GM23248 (cell line): Measurements from ENCODE around the gene CMTM6.

ENCODE experiments used
- EZH2 ChIP-seq: fragments of 200-600 bp; sonication (generic); IDR thresholded peaks from 2 replicates; pipeline ENCODE4 v1.6.1; 2018; ENCODE audit warnings: antibody characterized with exemption, mild to moderate bottlenecking; ENCODE audit not compliant: insufficient read depth, poor library complexity, severe bottlenecking
- EZH2phosphoT487 ChIP-seq: fragments of 200-600 bp; sonication (generic); IDR thresholded peaks from 2 replicates; pipeline ENCODE4 v1.6.1; 2018; ENCODE audit warnings: antibody characterized with exemption, moderate library complexity, mild to moderate bottlenecking, low read depth; ENCODE audit not compliant: insufficient read depth

- TF ChIP-seq EZH2: no peak
- no peak for TF ChIP-seq EZH2phosphoT487
Observed at GRCh38 chr3:32447865-32448400, 54.7 kb downstream of the CMTM6 start.
